ENCODE data around the gene AHDC1. TPM values are rescaled to one million over a fixed set of nuclear protein-coding genes. Genes with fewer than 3 reads are reported as not detected.
A peak's percentile ranks its signal among the peaks of the same experiment; 100 is the strongest.

The AHDC1 gene
- total and polyA plus RNA-seq, 9 of the 15 experiments (the other 6 are each of a cell fraction or from before 2014, with no cell fraction given) = 0.21 to 36.4 (median 4.7) TPM

GRCh38 chr1:27614625-27615344, 10.8 kb upstream of the AHDC1 start (continued):
- TF ChIP-seq, protein P1, sequence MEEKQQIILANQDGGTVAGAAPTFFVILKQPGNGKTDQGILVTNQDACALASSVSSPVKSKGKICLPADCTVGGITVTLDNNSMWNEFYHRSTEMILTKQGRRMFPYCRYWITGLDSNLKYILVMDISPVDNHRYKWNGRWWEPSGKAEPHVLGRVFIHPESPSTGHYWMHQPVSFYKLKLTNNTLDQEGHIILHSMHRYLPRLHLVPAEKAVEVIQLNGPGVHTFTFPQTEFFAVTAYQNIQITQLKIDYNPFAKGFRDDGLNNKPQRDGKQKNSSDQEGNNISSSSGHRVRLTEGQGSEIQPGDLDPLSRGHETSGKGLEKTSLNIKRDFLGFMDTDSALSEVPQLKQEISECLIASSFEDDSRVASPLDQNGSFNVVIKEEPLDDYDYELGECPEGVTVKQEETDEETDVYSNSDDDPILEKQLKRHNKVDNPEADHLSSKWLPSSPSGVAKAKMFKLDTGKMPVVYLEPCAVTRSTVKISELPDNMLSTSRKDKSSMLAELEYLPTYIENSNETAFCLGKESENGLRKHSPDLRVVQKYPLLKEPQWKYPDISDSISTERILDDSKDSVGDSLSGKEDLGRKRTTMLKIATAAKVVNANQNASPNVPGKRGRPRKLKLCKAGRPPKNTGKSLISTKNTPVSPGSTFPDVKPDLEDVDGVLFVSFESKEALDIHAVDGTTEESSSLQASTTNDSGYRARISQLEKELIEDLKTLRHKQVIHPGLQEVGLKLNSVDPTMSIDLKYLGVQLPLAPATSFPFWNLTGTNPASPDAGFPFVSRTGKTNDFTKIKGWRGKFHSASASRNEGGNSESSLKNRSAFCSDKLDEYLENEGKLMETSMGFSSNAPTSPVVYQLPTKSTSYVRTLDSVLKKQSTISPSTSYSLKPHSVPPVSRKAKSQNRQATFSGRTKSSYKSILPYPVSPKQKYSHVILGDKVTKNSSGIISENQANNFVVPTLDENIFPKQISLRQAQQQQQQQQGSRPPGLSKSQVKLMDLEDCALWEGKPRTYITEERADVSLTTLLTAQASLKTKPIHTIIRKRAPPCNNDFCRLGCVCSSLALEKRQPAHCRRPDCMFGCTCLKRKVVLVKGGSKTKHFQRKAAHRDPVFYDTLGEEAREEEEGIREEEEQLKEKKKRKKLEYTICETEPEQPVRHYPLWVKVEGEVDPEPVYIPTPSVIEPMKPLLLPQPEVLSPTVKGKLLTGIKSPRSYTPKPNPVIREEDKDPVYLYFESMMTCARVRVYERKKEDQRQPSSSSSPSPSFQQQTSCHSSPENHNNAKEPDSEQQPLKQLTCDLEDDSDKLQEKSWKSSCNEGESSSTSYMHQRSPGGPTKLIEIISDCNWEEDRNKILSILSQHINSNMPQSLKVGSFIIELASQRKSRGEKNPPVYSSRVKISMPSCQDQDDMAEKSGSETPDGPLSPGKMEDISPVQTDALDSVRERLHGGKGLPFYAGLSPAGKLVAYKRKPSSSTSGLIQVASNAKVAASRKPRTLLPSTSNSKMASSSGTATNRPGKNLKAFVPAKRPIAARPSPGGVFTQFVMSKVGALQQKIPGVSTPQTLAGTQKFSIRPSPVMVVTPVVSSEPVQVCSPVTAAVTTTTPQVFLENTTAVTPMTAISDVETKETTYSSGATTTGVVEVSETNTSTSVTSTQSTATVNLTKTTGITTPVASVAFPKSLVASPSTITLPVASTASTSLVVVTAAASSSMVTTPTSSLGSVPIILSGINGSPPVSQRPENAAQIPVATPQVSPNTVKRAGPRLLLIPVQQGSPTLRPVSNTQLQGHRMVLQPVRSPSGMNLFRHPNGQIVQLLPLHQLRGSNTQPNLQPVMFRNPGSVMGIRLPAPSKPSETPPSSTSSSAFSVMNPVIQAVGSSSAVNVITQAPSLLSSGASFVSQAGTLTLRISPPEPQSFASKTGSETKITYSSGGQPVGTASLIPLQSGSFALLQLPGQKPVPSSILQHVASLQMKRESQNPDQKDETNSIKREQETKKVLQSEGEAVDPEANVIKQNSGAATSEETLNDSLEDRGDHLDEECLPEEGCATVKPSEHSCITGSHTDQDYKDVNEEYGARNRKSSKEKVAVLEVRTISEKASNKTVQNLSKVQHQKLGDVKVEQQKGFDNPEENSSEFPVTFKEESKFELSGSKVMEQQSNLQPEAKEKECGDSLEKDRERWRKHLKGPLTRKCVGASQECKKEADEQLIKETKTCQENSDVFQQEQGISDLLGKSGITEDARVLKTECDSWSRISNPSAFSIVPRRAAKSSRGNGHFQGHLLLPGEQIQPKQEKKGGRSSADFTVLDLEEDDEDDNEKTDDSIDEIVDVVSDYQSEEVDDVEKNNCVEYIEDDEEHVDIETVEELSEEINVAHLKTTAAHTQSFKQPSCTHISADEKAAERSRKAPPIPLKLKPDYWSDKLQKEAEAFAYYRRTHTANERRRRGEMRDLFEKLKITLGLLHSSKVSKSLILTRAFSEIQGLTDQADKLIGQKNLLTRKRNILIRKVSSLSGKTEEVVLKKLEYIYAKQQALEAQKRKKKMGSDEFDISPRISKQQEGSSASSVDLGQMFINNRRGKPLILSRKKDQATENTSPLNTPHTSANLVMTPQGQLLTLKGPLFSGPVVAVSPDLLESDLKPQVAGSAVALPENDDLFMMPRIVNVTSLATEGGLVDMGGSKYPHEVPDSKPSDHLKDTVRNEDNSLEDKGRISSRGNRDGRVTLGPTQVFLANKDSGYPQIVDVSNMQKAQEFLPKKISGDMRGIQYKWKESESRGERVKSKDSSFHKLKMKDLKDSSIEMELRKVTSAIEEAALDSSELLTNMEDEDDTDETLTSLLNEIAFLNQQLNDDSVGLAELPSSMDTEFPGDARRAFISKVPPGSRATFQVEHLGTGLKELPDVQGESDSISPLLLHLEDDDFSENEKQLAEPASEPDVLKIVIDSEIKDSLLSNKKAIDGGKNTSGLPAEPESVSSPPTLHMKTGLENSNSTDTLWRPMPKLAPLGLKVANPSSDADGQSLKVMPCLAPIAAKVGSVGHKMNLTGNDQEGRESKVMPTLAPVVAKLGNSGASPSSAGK (IDR thresholded peaks at IDR 0.05) = no peak
- TF ChIP-seq HMG20B (CRISPR knock-in tag; IDR thresholded peaks at IDR 0.05) (no peak), THRAP3 (IDR thresholded peaks at IDR 0.05; ENCODE audit: borderline replicate concordance) (no peak), PRMT5 (CRISPR knock-in tag; IDR thresholded peaks at IDR 0.05) (no peak), MXI1 (IDR thresholded peaks at IDR 0.05; ENCODE audit: low read depth, low read length) (no peak), RBM22 (IDR thresholded peaks at IDR 0.05; ENCODE audit: low read depth, low read length, poor library complexity, severe bottlenecking) (no peak), SIN3A (IDR thresholded peaks at IDR 0.05; ENCODE audit: borderline replicate concordance in 2 of 2, control insufficient read depth in 1 of 2, low read depth in 2 of 2, low read length in 2 of 2) (peak; percentile 61 to 70; a peak in 3 of 4 replicates), AFF1 (IDR thresholded peaks at IDR 0.05; ENCODE audit: low read depth in 1 of 2, partially characterized antibody in 2 of 2) (peak in 1 of 2 experiments; percentile 77), TFAP4 (CRISPR knock-in tag; IDR thresholded peaks at IDR 0.05; ENCODE audit: borderline replicate concordance) (peak; percentile 97), FOXJ3 (CRISPR knock-in tag; IDR thresholded peaks at IDR 0.05) (no peak)

All from K562 (cell line).